Liver (tissue), 3 donors: ENCODE measurements around the gene ATP2A1.

ENCODE experiments used
- JUND ChIP-seq, 2 donors: IDR thresholded peaks; 2 replicates each; pipeline ENCODE4 v1.6.1; 2016; ENCODE audit warnings: antibody characterized with exemption in 2 of 2
- TF ChIP-seq, protein P1 (sequence below): fragments of 150-350 bp; IDR thresholded peaks from 2 replicates; pipeline ENCODE4 v1.5.1; 2017; ENCODE audit warnings: improper control_type of control experiment, low read depth, low read length; ENCODE audit not compliant: missing input control
- donor health status: healthy.
- donor health status: healthy.

DNA sequence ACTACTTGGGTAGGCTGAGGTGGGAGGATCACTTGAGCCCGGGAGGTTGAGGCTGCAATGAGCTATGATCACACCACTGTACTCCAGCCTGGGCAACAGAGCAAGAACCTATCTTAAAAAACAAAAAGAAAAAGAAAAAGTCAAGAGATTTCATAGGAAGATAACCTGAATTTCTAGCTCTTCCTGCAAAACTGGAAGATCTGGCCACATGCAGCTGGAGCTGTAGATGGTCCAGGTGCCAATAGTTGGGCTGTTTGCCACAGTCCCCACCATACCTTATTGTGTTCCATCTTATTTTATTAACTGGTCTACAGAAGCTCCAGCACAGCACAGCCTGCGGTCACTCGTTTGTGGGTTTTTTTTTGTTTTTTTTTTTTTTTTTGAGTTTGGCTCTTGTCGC, 15.0 kb downstream of the ATP2A1 start:
- TF ChIP-seq JUND (IDR thresholded peaks at IDR 0.05), result no peak
- TF ChIP-seq, protein P1, sequence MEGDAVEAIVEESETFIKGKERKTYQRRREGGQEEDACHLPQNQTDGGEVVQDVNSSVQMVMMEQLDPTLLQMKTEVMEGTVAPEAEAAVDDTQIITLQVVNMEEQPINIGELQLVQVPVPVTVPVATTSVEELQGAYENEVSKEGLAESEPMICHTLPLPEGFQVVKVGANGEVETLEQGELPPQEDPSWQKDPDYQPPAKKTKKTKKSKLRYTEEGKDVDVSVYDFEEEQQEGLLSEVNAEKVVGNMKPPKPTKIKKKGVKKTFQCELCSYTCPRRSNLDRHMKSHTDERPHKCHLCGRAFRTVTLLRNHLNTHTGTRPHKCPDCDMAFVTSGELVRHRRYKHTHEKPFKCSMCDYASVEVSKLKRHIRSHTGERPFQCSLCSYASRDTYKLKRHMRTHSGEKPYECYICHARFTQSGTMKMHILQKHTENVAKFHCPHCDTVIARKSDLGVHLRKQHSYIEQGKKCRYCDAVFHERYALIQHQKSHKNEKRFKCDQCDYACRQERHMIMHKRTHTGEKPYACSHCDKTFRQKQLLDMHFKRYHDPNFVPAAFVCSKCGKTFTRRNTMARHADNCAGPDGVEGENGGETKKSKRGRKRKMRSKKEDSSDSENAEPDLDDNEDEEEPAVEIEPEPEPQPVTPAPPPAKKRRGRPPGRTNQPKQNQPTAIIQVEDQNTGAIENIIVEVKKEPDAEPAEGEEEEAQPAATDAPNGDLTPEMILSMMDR, result no peak
